HG03108 (cell line): Measurements from ENCODE around the gene PTGDR.

Experiments used
- ATAC-seq: cut with Tn5 transposase; IDR thresholded peaks from one replicate; pipeline ENCODE4 v1.9.1; 2021; ENCODE audit warnings: moderate library complexity; ENCODE audit not compliant: unreplicated experiment

The PTGDR gene

GRCh38 chr14:52263190-52263589 is 4.3 kb upstream of the PTGDR start:
- no peak for ATAC-seq

- peak; percentile 73 for ATAC-seq
These were observed 2.2 kb upstream of the PTGDR start for GRCh38 chr14:52265253-52265652.

- no peak for ATAC-seq
These were observed 1.3 kb upstream of the PTGDR start for GRCh38 chr14:52266179-52266578.

- no peak for ATAC-seq
These were observed 716 bp upstream of the PTGDR start for GRCh38 chr14:52266782-52267181.

- ATAC-seq = no peak
These were observed 972 bp downstream of the PTGDR start for GRCh38 chr14:52268279-52269061.

- ATAC-seq = no peak
These were observed 1.6 kb downstream of the PTGDR start for GRCh38 chr14:52269100-52269499.

GRCh38 chr14:52269982-52270381 is 2.5 kb downstream of the PTGDR start:
- no peak for ATAC-seq

GRCh38 chr14:52271538-52271937 is 4.0 kb downstream of the PTGDR start:
- no peak for ATAC-seq

GRCh38 chr14:52272375-52272774 is 4.9 kb downstream of the PTGDR start:
- no peak for ATAC-seq

- no peak for ATAC-seq
These were observed 7.9 kb downstream of the PTGDR start for GRCh38 chr14:52275372-52275771.

GRCh38 chr14:52277552-52277951 is 10.1 kb downstream of the PTGDR start:
- ATAC-seq = no peak

GRCh38 chr14:52279408-52279807 is 11.9 kb downstream of the PTGDR start:
- no peak for ATAC-seq

- ATAC-seq = no peak
These were observed 15.6 kb downstream of the PTGDR start for GRCh38 chr14:52283099-52283498.

- no peak for ATAC-seq
These were observed 19.5 kb downstream of the PTGDR start for GRCh38 chr14:52286661-52287649.

- no peak for ATAC-seq
These were observed 28.9 kb downstream of the PTGDR start for GRCh38 chr14:52296378-52296777.

- ATAC-seq = no peak
These were observed 31.3 kb downstream of the PTGDR start for GRCh38 chr14:52298795-52299194.

GRCh38 chr14:52299692-52300278 is 32.3 kb downstream of the PTGDR start:
- ATAC-seq = no peak

- no peak for ATAC-seq
These were observed 35.7 kb downstream of the PTGDR start for GRCh38 chr14:52303236-52303635.

GRCh38 chr14:52304248-52304904 is 36.9 kb downstream of the PTGDR start:
- no peak for ATAC-seq

- ATAC-seq = no peak
These were observed 37.5 kb downstream of the PTGDR start for GRCh38 chr14:52305014-52305413.

GRCh38 chr14:52307376-52307775 is 39.9 kb downstream of the PTGDR start:
- ATAC-seq = no peak
